DND-41 (cell line): ENCODE measurements around the gene ALKBH8.

ENCODE experiments used
- ATAC-seq: fragments of 200-7000 bp; cut with Tn5 transposase; 3 replicates; pipeline ENCODE4 v1.9.1; 2021; ENCODE audit warnings: low read depth; ENCODE audit not compliant: insufficient read depth
- DNase-seq: peaks from one replicate; pipeline ENCODE4 v3.0.0-alpha.2; 2020
- H2AFZ ChIP-seq: 2 replicates; pipeline ENCODE4 v1.6.0; 2012; ENCODE audit warnings: low read depth, low read length
- H3K27ac ChIP-seq: 2 replicates; pipeline ENCODE4 v1.5.1; 2012; ENCODE audit warnings: low read length, inconsistent platforms
- H3K27me3 ChIP-seq: fragments of 200-600 bp; sonication (generic); 2 replicates; pipeline ENCODE4 v1.6.0; 2012; ENCODE audit warnings: low read length, mild to moderate bottlenecking, inconsistent platforms; ENCODE audit not compliant: insufficient read depth, poor library complexity
- H3K36me3 ChIP-seq: 2 replicates; pipeline ENCODE4 v1.5.1; 2012; ENCODE audit warnings: low read length, inconsistent platforms; ENCODE audit not compliant: insufficient read depth
- H3K4me1 ChIP-seq: 2 replicates; pipeline ENCODE4 v1.5.1; 2012; ENCODE audit warnings: mild to moderate bottlenecking, low read length; ENCODE audit not compliant: insufficient read depth
- H3K4me2 ChIP-seq: 2 replicates; pipeline ENCODE4 v1.6.0; 2012; ENCODE audit warnings: mild to moderate bottlenecking, moderate library complexity, low read length, inconsistent platforms; ENCODE audit not compliant: insufficient read depth
- H3K4me3 ChIP-seq, 2 experiments: fragments of 200-600 bp in 1 of 2; shearing (Covaris generic) in 1 of 2; 2 replicates each; pipeline ENCODE4 v1.5.1; 2012 to 2016; ENCODE audit warnings: inconsistent platforms in 2 of 2, low read length in 2 of 2, mild to moderate bottlenecking in 2 of 2, low read depth in 1 of 2, moderate library complexity in 1 of 2
- H3K79me2 ChIP-seq: 2 replicates; pipeline ENCODE4 v1.6.0; 2012; ENCODE audit warnings: low read length, inconsistent platforms; ENCODE audit not compliant: insufficient read depth
- H3K9ac ChIP-seq: 2 replicates; pipeline ENCODE4 v1.6.0; 2012; ENCODE audit warnings: low read depth, mild to moderate bottlenecking, inconsistent platforms, low read length, moderate library complexity
- H3K9me3 ChIP-seq: 2 replicates; pipeline ENCODE4 v1.5.1; 2012; ENCODE audit warnings: low read length, moderate library complexity, mild to moderate bottlenecking, inconsistent platforms; ENCODE audit not compliant: insufficient read depth, severe bottlenecking
- H4K20me1 ChIP-seq: 2 replicates; pipeline ENCODE4 v1.6.0; 2012; ENCODE audit warnings: low read length; ENCODE audit not compliant: insufficient read depth
- EZH2 ChIP-seq: IDR thresholded peaks from 3 replicates; pipeline ENCODE4 v1.6.1; 2012; ENCODE audit warnings: borderline replicate concordance, low read depth, mild to moderate bottlenecking, moderate library complexity, low read length, inconsistent platforms; ENCODE audit not compliant: severe bottlenecking
- TF ChIP-seq, protein P1 (sequence below): IDR thresholded peaks from 2 replicates; pipeline ENCODE4 v1.5.1; 2012; ENCODE audit warnings: borderline replicate concordance, low read length, moderate library complexity, mild to moderate bottlenecking; ENCODE audit not compliant: poor library complexity, severe bottlenecking; ENCODE audit errors: extremely low read depth

The ALKBH8 gene

GRCh38 chr11:107561688-107562087 lies 3.8 kb downstream of the ALKBH8 start:
- H3K79me2 ChIP-seq = peaks cover 41% of the 10 kb centered on the region
- no peaks in the 10 kb centered on the region for H3K9me3 ChIP-seq
- peak overlapping the region; percentile 8; the same call in 1 of the 2 replicates for H3K4me2 ChIP-seq
- no peak overlapping the region for H3K27ac ChIP-seq
- peaks cover 19% of the 10 kb centered on the region for H3K36me3 ChIP-seq
- H3K4me1 ChIP-seq = peaks cover 35% of the 10 kb centered on the region
- no peaks in the 10 kb centered on the region for H3K27me3 ChIP-seq
- ATAC-seq (no peak), DNase-seq (no peak)
- H4K20me1 ChIP-seq = no peaks in the 10 kb centered on the region
- H3K9ac ChIP-seq = no peak overlapping the region
- no peak overlapping the region for H2AFZ ChIP-seq
- H3K4me3 ChIP-seq = no peak overlapping the region
- TF ChIP-seq, protein P1, sequence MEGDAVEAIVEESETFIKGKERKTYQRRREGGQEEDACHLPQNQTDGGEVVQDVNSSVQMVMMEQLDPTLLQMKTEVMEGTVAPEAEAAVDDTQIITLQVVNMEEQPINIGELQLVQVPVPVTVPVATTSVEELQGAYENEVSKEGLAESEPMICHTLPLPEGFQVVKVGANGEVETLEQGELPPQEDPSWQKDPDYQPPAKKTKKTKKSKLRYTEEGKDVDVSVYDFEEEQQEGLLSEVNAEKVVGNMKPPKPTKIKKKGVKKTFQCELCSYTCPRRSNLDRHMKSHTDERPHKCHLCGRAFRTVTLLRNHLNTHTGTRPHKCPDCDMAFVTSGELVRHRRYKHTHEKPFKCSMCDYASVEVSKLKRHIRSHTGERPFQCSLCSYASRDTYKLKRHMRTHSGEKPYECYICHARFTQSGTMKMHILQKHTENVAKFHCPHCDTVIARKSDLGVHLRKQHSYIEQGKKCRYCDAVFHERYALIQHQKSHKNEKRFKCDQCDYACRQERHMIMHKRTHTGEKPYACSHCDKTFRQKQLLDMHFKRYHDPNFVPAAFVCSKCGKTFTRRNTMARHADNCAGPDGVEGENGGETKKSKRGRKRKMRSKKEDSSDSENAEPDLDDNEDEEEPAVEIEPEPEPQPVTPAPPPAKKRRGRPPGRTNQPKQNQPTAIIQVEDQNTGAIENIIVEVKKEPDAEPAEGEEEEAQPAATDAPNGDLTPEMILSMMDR = no peak
- no peak for TF ChIP-seq EZH2

DNA sequence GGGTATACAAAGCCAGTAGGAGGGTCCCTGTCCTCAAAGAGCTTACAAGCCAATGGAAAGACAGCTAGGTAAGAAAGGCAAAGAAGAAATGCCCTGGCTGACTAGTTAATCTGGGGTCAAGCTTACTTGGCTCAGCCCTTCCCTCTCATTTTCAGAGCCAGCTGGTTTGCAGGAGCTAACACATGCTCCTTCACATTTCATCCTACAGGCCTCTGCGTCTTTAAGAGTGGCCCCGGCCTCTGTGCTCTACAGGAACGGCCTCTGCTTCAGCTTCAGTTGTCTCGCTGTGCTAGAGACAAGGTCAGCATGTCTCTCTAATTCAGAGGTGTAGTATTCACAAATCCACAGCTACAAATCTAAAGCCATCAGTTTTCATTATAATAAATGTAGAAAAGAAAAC lies 15.2 kb downstream of the ALKBH8 start:
- Histone ChIP-seq H3K4me2 (no peak overlapping the region), H3K9ac (no peak overlapping the region), H3K27ac (no peak overlapping the region), H3K4me3 (no peak overlapping the region), H4K20me1 (no peaks in the 10 kb centered on the region), H2AFZ (no peak overlapping the region), H3K9me3 (no peaks in the 10 kb centered on the region), H3K4me1 (no peaks in the 10 kb centered on the region), H3K79me2 (no peaks in the 10 kb centered on the region), H3K36me3 (peaks cover 60% of the 10 kb centered on the region; the same call in 1 of the 2 replicates), H3K27me3 (no peaks in the 10 kb centered on the region)
- TF ChIP-seq EZH2 = no peak
- TF ChIP-seq, protein P1 = no peak
- no peak for DNase-seq
- ATAC-seq = no peak

DNA sequence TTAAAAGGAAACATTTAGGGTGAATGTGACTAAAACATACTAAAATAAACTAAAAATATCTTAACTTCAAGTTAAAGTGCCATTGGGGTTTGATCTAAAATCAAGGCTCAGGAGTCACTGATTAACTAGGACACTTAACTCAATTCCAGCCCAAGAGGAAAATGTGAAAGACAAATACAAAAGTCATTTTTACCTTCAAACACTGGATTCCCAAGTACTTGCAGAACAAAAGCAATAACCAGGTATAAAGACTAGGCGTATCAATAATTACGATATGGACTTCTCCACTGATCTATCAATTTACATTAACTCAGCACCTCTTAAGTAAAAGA lies 15.6 kb downstream of the ALKBH8 start:
- H3K36me3 ChIP-seq = peaks cover 58% of the 10 kb centered on the region; the same call in 1 of the 2 replicates
- ATAC-seq (no peak), DNase-seq (no peak)

More for the DNA sequence above, 15.6 kb downstream of the ALKBH8 start:
- H3K4me1 ChIP-seq = no peaks in the 10 kb centered on the region
- TF ChIP-seq, protein P1 = no peak
- no peak for TF ChIP-seq EZH2
- H3K4me3 ChIP-seq = no peak overlapping the region
- H4K20me1 ChIP-seq = no peaks in the 10 kb centered on the region
- H3K9ac ChIP-seq = no peak overlapping the region
- no peak overlapping the region for H3K27ac ChIP-seq
- H3K4me2 ChIP-seq = no peak overlapping the region
- H3K9me3 ChIP-seq = no peaks in the 10 kb centered on the region
- no peaks in the 10 kb centered on the region for H3K79me2 ChIP-seq
- H3K27me3 ChIP-seq = no peaks in the 10 kb centered on the region
- H2AFZ ChIP-seq = no peak overlapping the region
